ENCODE results near the gene HMG20A. TPM values are rescaled to one million over a fixed set of nuclear protein-coding genes. Genes with fewer than 3 reads are reported as not detected.

The HMG20A gene
- total RNA-seq, 2 experiments from 2014 or later = 36.4 to 46.3 TPM

DNA sequence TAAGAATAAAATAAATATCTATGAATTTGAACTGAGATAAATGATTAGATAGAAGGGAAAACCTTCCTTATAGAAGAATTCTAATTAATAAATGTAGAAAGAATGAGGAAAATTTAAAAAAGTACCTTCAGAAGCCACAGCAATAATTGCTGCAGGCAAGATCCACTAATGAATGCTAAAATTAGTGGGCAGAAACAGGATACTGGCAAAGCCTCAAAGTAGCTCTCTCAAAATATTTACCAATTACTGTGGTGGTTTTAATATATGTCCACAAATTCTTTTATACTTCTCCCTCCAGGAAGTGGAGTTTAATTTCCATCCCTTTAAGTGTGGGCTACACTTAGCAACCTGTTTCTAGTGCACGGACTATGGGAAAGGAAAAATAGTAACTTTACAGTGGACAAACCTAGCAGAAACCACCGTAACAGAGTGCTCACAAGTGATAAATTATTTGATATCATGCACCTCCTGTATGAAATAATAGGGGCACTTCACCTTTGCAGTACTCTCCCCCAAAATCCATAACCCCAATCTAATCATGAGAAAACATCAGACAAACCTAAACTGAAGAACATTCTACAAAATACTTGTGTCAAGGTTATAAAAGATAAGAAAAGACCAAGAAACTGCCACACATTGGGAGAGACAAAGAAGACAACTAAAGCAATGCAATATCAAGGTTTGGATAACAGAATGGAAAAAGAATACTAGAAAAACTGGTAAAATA, 7.6 kb upstream of the HMG20A start:
- H3K4me1 Mint-ChIP-seq = peaks cover 28% of the 10 kb centered on the region
- ATAC-seq (no peak), DNase-seq (no peak)
- no peaks in the 10 kb centered on the region for H3K9me3 Mint-ChIP-seq (ENCODE audit: low read depth)
- H3K27ac Mint-ChIP-seq = no peak overlapping the region
- H3K4me3 Mint-ChIP-seq = no peak overlapping the region
- peaks cover 3% of the 10 kb centered on the region for H3K36me3 Mint-ChIP-seq
- H3K27me3 Mint-ChIP-seq = no peaks in the 10 kb centered on the region
- CTCF ChIA-PET = no interaction called here

- CTCF ChIA-PET = no interaction called here
- Mint-ChIP-seq H3K27me3 (no peaks in the 10 kb centered on the region), H3K4me1 (peaks cover 35% of the 10 kb centered on the region), H3K36me3 (peaks cover 4% of the 10 kb centered on the region), H3K27ac (no peak overlapping the region), H3K9me3 (ENCODE audit: low read depth) (no peaks in the 10 kb centered on the region), H3K4me3 (no peak overlapping the region)
- no peak for DNase-seq
- no peak for ATAC-seq
Measured at GRCh38 chr15:77413699-77414349, 6.9 kb upstream of the HMG20A start.

DNA sequence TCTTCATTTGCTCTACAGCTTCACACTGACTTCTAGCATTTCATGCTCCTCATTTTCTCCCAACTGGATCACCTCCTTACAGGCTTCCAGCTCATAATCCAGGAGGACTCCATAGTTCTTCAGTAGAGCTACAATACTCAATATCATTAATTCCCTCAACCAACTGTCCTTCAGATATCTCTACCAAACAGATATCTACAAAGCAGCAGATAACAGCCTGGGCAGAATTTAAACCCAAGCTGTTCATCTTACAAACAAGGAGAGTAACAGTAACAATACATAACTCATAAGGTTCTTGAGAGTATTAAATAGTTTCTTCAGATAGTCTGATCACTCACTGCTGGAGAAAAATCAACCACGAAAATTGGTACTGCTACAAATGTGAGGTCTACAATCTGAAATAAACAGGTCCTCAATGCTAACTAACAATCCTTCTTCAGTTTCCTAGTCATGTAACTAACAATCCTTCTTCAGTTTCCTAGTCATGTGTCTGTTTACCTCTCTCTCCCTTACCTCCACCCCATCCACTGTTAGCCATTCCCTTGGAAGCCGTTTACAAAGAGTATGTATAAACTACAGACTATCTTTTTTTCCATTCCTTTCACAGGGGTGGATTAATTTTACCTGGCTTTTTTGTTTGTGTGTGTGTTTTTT, 5.8 kb upstream of the HMG20A start:
- H3K27ac Mint-ChIP-seq = no peak overlapping the region
- no peak overlapping the region for H3K4me3 Mint-ChIP-seq

DNA sequence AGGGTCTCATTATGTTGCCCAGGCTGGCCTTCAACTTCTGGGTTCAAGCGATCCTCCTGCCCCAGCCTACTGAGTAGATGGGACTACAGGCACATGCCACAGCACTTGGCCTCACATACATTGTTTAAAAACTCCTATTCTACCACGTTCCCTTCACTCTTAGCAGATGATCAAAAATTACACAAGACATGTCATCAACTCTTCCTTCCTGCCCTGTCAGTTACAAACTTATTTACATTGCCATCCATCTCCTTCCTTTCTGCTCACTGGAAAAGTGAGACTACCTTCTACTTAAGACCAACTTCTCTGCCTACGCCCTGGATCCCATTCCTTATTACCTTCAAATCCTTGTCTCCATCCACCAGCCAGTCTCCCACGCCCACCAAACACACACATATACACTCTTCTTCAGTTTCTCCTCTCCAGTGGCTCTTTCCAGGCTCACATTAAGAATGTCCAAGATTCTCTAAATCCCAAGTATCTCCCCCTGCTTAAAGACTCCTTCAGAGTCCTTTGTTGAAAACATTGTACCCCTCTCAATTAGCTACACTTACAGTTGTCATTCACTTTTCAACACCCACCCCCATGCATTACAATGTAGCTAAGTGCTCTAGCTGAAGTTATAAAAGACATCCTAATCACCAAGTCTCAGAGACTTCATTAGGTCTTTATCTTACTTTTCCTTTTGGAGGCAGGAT, 5.1 kb upstream of the HMG20A start:
- peaks cover 25% of the 10 kb centered on the region for H3K4me1 Mint-ChIP-seq
- no peaks in the 10 kb centered on the region for H3K9me3 Mint-ChIP-seq (ENCODE audit: low read depth)
- CTCF ChIA-PET = no interaction called here
- H3K36me3 Mint-ChIP-seq = peaks cover 4% of the 10 kb centered on the region
- DNase-seq = no peak
- ATAC-seq = no peak
- peaks cover 2% of the 10 kb centered on the region for H3K27me3 Mint-ChIP-seq
- H3K4me3 Mint-ChIP-seq = no peak overlapping the region
- no peak overlapping the region for H3K27ac Mint-ChIP-seq

More for the DNA sequence above, 5.8 kb upstream of the HMG20A start:
- Mint-ChIP-seq H3K36me3 (peaks cover 4% of the 10 kb centered on the region), H3K4me1 (peaks cover 31% of the 10 kb centered on the region), H3K9me3 (ENCODE audit: low read depth) (no peaks in the 10 kb centered on the region), H3K27me3 (peaks cover 2% of the 10 kb centered on the region)
- DNase-seq = no peak
- CTCF ChIA-PET = no interaction called here
- no peak for ATAC-seq

- ATAC-seq (no peak), DNase-seq (no peak)
- Mint-ChIP-seq H3K27ac (no peak overlapping the region), H3K9me3 (ENCODE audit: low read depth) (no peaks in the 10 kb centered on the region), H3K4me1 (peaks cover 24% of the 10 kb centered on the region), H3K27me3 (peaks cover 2% of the 10 kb centered on the region), H3K4me3 (no peak overlapping the region), H3K36me3 (peaks cover 5% of the 10 kb centered on the region)
- CTCF ChIA-PET = no interaction called here
Measured at GRCh38 chr15:77416148-77416455, 4.6 kb upstream of the HMG20A start.

GRCh38 chr15:77416954-77417353, 3.7 kb upstream of the HMG20A start:
- CTCF ChIA-PET = no interaction called here
- Mint-ChIP-seq H3K4me1 (peaks cover 31% of the 10 kb centered on the region), H3K9me3 (ENCODE audit: low read depth) (no peaks in the 10 kb centered on the region), H3K27me3 (peaks cover 2% of the 10 kb centered on the region), H3K36me3 (peaks cover 6% of the 10 kb centered on the region), H3K27ac (no peak overlapping the region), H3K4me3 (no peak overlapping the region)
- DNase-seq (no peak), ATAC-seq (no peak)

GRCh38 chr15:77417602-77418001, 3.1 kb upstream of the HMG20A start:
- H3K4me3 Mint-ChIP-seq = no peak overlapping the region

DNA sequence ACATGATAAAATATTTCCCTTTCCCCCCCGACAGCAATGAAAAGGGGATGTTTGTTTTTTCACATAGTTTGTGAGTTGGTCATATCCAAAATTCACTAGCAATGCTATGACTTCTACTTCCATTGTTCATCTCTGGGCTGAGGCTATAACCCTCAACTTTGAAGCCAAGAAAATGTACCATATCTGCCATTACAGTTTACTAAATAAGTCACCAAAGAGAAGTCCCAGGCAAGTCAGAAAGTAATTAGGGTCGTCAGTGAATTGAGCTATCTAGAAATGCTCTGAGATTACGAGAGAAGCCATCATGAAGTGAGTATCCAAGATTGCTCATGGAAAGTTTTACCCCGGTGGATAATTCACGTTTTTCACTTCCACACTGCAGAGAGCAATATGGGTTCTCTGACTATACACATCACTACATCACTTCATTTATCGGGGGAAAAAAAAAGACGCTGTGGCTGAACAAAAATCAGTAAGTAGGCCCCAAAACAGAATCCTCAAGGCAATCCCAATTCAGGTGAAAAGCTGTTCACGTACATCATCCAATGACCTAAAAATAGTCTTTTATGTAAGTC, 2.2 kb upstream of the HMG20A start:
- Mint-ChIP-seq H3K27me3 (peaks cover 2% of the 10 kb centered on the region), H3K36me3 (peaks cover 6% of the 10 kb centered on the region), H3K27ac (peak overlapping the region; percentile 92), H3K4me3 (peak overlapping the region; percentile 99), H3K9me3 (ENCODE audit: low read depth) (no peaks in the 10 kb centered on the region), H3K4me1 (peaks cover 33% of the 10 kb centered on the region)
- CTCF ChIA-PET = interaction anchor here (0.9 to 1.7 kb wide), 5 partner anchors 8 to 231 kb away, joined by 3 to 9 read pairs (median 3); no protein-coding TSS in a partner anchor
- ATAC-seq (no peak), DNase-seq (no peak)

More at GRCh38 chr15:77417602-77418001, 3.1 kb upstream of the HMG20A start:
- CTCF ChIA-PET = no interaction called here
- Mint-ChIP-seq H3K4me1 (peaks cover 31% of the 10 kb centered on the region), H3K9me3 (ENCODE audit: low read depth) (no peaks in the 10 kb centered on the region), H3K36me3 (peaks cover 6% of the 10 kb centered on the region), H3K27ac (no peak overlapping the region), H3K27me3 (peaks cover 2% of the 10 kb centered on the region)
- no peak for DNase-seq
- ATAC-seq = no peak

- CTCF ChIA-PET = interaction anchor here (0.9 to 1.7 kb wide), 5 partner anchors 9 to 232 kb away, joined by 3 to 9 read pairs (median 3); no protein-coding TSS in a partner anchor
- Mint-ChIP-seq H3K4me3 (peak overlapping the region; percentile 99), H3K27me3 (peaks cover 2% of the 10 kb centered on the region), H3K4me1 (peaks cover 39% of the 10 kb centered on the region), H3K27ac (peak overlapping the region; percentile 92), H3K36me3 (peaks cover 6% of the 10 kb centered on the region), H3K9me3 (ENCODE audit: low read depth) (no peaks in the 10 kb centered on the region)
- ATAC-seq (peak; percentile 1), DNase-seq (peak; percentile 58)
Measured at GRCh38 chr15:77418966-77419835, 1.5 kb upstream of the HMG20A start.

DNA sequence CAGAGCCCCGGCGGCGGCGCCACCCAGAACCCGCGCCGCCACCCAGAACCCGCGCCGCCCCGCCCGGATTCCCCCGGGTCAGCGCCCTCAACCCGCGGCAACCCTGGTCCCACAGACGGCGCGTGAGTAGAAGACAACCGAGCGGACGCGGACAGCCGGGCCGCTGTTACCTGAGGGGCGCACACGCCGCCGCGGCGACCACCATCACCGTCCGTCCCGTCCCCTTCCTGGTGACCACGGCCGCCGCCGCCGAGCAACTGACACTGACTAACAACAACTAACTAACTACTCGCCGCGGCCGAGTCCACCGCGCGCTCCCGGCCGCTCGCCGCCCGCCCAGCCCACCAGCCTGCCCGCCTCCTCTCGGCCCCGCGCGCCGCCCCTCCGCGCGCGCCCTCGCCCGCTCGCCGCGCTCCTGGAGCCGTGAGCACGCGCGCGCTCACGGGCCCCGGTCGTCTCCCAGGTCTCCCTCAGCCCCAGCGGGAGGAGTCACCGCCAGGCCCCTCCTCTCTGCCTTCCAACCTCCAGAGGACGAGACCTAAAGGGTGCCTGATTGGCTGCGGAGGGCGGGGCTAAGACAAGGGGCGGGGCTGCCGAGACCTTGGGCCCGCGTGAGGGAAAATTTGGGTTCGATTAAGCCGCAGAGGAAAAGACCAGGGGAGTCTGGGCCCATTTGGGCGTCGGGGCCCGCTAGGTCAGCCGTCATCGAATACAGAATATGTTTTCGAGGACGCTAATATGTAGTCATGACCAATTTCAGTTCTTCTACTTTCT, 665 bp upstream of the HMG20A start, which contains the start of gene PEAK1:
PEAK1 (minus strand) TSS at position 269 of the 774 bp plus-strand sequence. CDS start 238,178 bp downstream, outside the sequence.
- Mint-ChIP-seq H3K9me3 (ENCODE audit: low read depth) (no peaks in the 10 kb centered on the region), H3K36me3 (peaks cover 10% of the 10 kb centered on the region), H3K4me1 (peaks cover 41% of the 10 kb centered on the region), H3K4me3 (peak within 1 kb of the TSS; percentile 99), H3K27me3 (peaks cover 2% of the 10 kb centered on the region), H3K27ac (peak within 1 kb of the TSS; percentile 99)
- peak; percentile 100 for DNase-seq
- CTCF ChIA-PET = interaction anchor here (1.4 to 2.7 kb wide), 8 partner anchors 8 to 241 kb away, joined by 3 to 16 read pairs (median 5); no protein-coding TSS in a partner anchor
- ATAC-seq = peak; percentile 98

- H3K36me3 Mint-ChIP-seq = peaks cover 12% of the 10 kb centered on the region
- DNase-seq (peak; percentile 50), ATAC-seq (no peak)
- H3K4me1 Mint-ChIP-seq = peaks cover 52% of the 10 kb centered on the region
- H3K27ac Mint-ChIP-seq = peak overlapping the region; percentile 99
- peak overlapping the region; percentile 99 for H3K4me3 Mint-ChIP-seq
- peaks cover 2% of the 10 kb centered on the region for H3K27me3 Mint-ChIP-seq
- H3K9me3 Mint-ChIP-seq (ENCODE audit: low read depth) = no peaks in the 10 kb centered on the region
- CTCF ChIA-PET = interaction anchor here (0.6 to 2.7 kb wide), 10 partner anchors 9 to 436 kb away, joined by 3 to 16 read pairs (median 4); no protein-coding TSS in a partner anchor
Measured at GRCh38 chr15:77421370-77421700, 647 bp downstream of the HMG20A start.

GRCh38 chr15:77425104-77425503, 4.4 kb downstream of the HMG20A start:
- Mint-ChIP-seq H3K36me3 (peaks cover 10% of the 10 kb centered on the region), H3K4me1 (peaks cover 54% of the 10 kb centered on the region), H3K27me3 (no peaks in the 10 kb centered on the region), H3K27ac (no peak overlapping the region), H3K4me3 (no peak overlapping the region), H3K9me3 (ENCODE audit: low read depth) (no peaks in the 10 kb centered on the region)
- DNase-seq (no peak), ATAC-seq (no peak)
- CTCF ChIA-PET = no interaction called here
